ENCODE measurements around the gene NOVA1. TPM values are rescaled to one million over a fixed set of nuclear protein-coding genes. Genes with fewer than 3 reads are reported as not detected.
"Not testable (repeated sequence)": the region's sequence is repeated elsewhere in the genome, so short reads cannot be mapped to it uniquely, and the experiment has no call there.

The NOVA1 gene
- 1 to 10 TPM; 3.9 to 9.8 (median 7.4) TPM for total RNA-seq
- polyA plus RNA-seq, result 10 to 100 TPM in 1 of 2 donors, 1 to 10 TPM in 1; 4.0 to 11.7 TPM
- long read RNA-seq, donor 1, partial matches to known transcripts, result 0 of 4 reads
- long read RNA-seq, donor 1, other reads (novel, unspliced or antisense), result 2 of 4 reads
- long read RNA-seq, donor 2, partial matches to known transcripts, result 17 of 21 reads
- long read RNA-seq, donor 2, other reads (novel, unspliced or antisense), result 0 of 21 reads
- long read RNA-seq, donor 3, partial matches to known transcripts, result 0 of 8 reads
- long read RNA-seq, donor 3, other reads (novel, unspliced or antisense), result 5 of 8 reads

- Histone ChIP-seq H3K4me3 (peak within 1 kb of the TSS; percentile 76), H3K27me3 (no peaks in the 10 kb centered on the region), H3K4me1 (ENCODE audit: insufficient read depth) (no peaks in the 10 kb centered on the region), H3K9me3 (no peaks in the 10 kb centered on the region), H3K27ac (peak within 1 kb of the TSS; percentile 82 to 91), H3K36me3 (no peaks in the 10 kb centered on the region)
- no peak for TF ChIP-seq CTCF (IDR thresholded peaks at IDR 0.05)
- TF ChIP-seq EP300 (IDR thresholded peaks at IDR 0.05), result no peak
- peak; percentile 40 for TF ChIP-seq POLR2A (IDR thresholded peaks at IDR 0.05)
- intact Hi-C loops (cut with DNase I), result no loop called here
- WGBS, 3 donors, result 1 to 4% (median 1%) methylated on average over 36 of the region's 36 CpGs
- DNase-seq, result no peak
Measured at GRCh38 chr14:26597589-26598080, at the start of gene NOVA1. Gene NOVA1 (minus strand): TSS chr14:26598033. CDS start chr14:26597436, 597 bp downstream.

GRCh38 chr14:26645057-26645456 is 47.2 kb upstream of the NOVA1 start:
- DNase-seq, result peak in 1 of 5 donors; percentile 24
- H3K4me3 ChIP-seq; H3K9me3 ChIP-seq; H3K27ac ChIP-seq; H3K36me3 ChIP-seq; H3K27me3 ChIP-seq; intact Hi-C loops (cut with DNase I); H3K4me1 ChIP-seq (ENCODE audit: insufficient read depth): not testable (repeated sequence)
- WGBS, 3 donors, result 88 to 93% (median 89%) methylated on average over 5 of the region's 5 CpGs

- intact Hi-C loops (cut with DNase I), result no loop called here
- no peak overlapping the region for H3K27ac ChIP-seq
- no peaks in the 10 kb centered on the region for H3K36me3 ChIP-seq
- TF ChIP-seq POLR2A (IDR thresholded peaks at IDR 0.05) (no peak), CTCF (IDR thresholded peaks at IDR 0.05) (no peak), EP300 (IDR thresholded peaks at IDR 0.05) (no peak)
- DNase-seq, result no peak
- no peaks in the 10 kb centered on the region for H3K27me3 ChIP-seq
- H3K4me1 ChIP-seq (ENCODE audit: insufficient read depth), result no peaks in the 10 kb centered on the region
- WGBS, 3 donors, result 7 to 11% (median 9%) methylated on average over 5 of the region's 5 CpGs
- no peak overlapping the region for H3K4me3 ChIP-seq
- H3K9me3 ChIP-seq, result no peaks in the 10 kb centered on the region
Measured at GRCh38 chr14:26636561-26636960, 38.7 kb upstream of the NOVA1 start.

GRCh38 chr14:26634946-26635345 is 37.1 kb upstream of the NOVA1 start:
- H3K4me3 ChIP-seq; H3K4me1 ChIP-seq (ENCODE audit: insufficient read depth); H3K27me3 ChIP-seq; H3K9me3 ChIP-seq; H3K36me3 ChIP-seq; H3K27ac ChIP-seq; intact Hi-C loops (cut with DNase I): not testable (repeated sequence)
- WGBS, 3 donors, result 89 to 93% (median 92%) methylated on average over 25 of the region's 25 CpGs
- peak in 1 of 5 donors; percentile 18 for DNase-seq

- H3K9me3 ChIP-seq, result no peaks in the 10 kb centered on the region
- DNase-seq, result no peak
- H3K4me3 ChIP-seq, result no peak overlapping the region
- no peaks in the 10 kb centered on the region for H3K27me3 ChIP-seq
- TF ChIP-seq CTCF (IDR thresholded peaks at IDR 0.05), result no peak
- no peak for TF ChIP-seq POLR2A (IDR thresholded peaks at IDR 0.05)
- TF ChIP-seq EP300 (IDR thresholded peaks at IDR 0.05), result no peak
- no peaks in the 10 kb centered on the region for H3K4me1 ChIP-seq (ENCODE audit: insufficient read depth)
- H3K27ac ChIP-seq, result no peak overlapping the region
- no peaks in the 10 kb centered on the region for H3K36me3 ChIP-seq
- intact Hi-C loops (cut with DNase I), result no loop called here
Measured at GRCh38 chr14:26626256-26626655, 28.4 kb upstream of the NOVA1 start.

Measured in ovary (tissue), 10 donors.